H1 (cell line): ENCODE data around the gene TIGD1.

ENCODE experiments used
- CREB1 ChIP-seq: IDR thresholded peaks from 2 replicates; pipeline ENCODE4 v1.6.1; 2012; ENCODE audit warnings: inconsistent platforms
- CTCF ChIP-seq, 3 experiments: IDR thresholded peaks; 1 replicate in 2 of 3; 2 replicates in 1 of 3; pipeline versions ENCODE4 v1.5.1 to v1.6.1; 2011; ENCODE audit warnings: low read length in 3 of 3, mild to moderate bottlenecking in 3 of 3, inconsistent platforms in 2 of 3, low read depth in 1 of 3, moderate library complexity in 1 of 3; ENCODE audit not compliant: insufficient read depth in 1 of 3; ENCODE audit errors: control extremely low read depth in 1 of 3
- JUN ChIP-seq: IDR thresholded peaks from 2 replicates; pipeline ENCODE4 v1.6.1; 2011; ENCODE audit warnings: low read depth, mild to moderate bottlenecking, improper control_type of control experiment, low read length
- YY1 ChIP-seq: IDR thresholded peaks from 2 replicates; pipeline ENCODE4 v1.6.1; 2011; ENCODE audit warnings: low read depth, mild to moderate bottlenecking, low read length

- TF ChIP-seq CTCF (IDR thresholded peaks at IDR 0.05; ENCODE audit: control extremely low read depth in 1 of 3, insufficient read depth in 1 of 3, low read depth in 1 of 3, low read length in 3 of 3): no peak
- no peak for TF ChIP-seq YY1
- no peak for TF ChIP-seq JUN
- TF ChIP-seq CREB1: no peak
Measured at GRCh38 chr2:232505856-232506255, 44.5 kb downstream of the TIGD1 start.
